GM18517 (cell line): ENCODE measurements around the gene DOLPP1.
"Not testable (repeated sequence)": the region's sequence is repeated elsewhere in the genome, so short reads cannot be mapped to it uniquely, and the experiment has no call there.

Experiments used
- ATAC-seq: cut with Tn5 transposase; IDR thresholded peaks from one replicate; pipeline ENCODE4 v1.9.1; 2021; ENCODE audit warnings: mild to moderate bottlenecking, moderate library complexity; ENCODE audit not compliant: unreplicated experiment

The DOLPP1 gene

GRCh38 chr9:129080601-129081387, at the start of gene DOLPP1:
DOLPP1 (plus strand) TSS chr9:129081111; CDS start chr9:129081132, 21 bp downstream.
- ATAC-seq, result peak; percentile 89

- ATAC-seq, result no peak
Measured at GRCh38 chr9:129031514-129031913, 49.4 kb upstream of the DOLPP1 start.

DNA sequence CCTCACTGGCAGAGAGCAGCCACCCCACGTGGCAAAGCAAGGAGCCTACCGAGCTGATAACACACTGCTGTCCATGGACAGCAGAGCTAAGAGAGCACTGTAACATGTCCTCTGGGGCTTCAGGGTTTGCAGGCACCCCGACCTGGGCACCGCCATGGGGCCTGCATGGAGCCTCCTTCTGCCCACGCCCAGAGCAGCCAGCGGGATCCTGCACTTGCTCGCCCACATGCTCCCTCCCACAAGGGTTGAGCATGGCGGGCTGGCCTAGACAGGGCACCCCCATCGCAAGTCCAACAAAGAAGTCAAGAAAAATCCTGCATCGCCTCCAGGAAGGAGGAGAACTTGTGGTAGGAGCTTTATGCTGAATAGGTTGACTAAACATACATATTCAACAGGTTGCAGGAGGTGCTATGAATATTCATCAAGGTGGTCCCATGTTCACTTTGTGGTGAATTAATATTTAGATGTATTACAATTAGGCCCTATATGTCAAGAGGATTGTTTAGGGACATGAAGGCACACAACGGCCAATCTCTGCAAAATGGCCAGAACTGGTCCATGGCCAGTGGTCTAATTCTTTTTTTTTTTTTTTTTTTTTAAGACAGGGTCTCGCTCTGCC, 48.3 kb upstream of the DOLPP1 start:
- no peak for ATAC-seq

GRCh38 chr9:129033216-129033615, 47.7 kb upstream of the DOLPP1 start:
- ATAC-seq, result no peak

- not testable (repeated sequence) for ATAC-seq
Measured at GRCh38 chr9:129035838-129036237, 45.1 kb upstream of the DOLPP1 start.

DNA sequence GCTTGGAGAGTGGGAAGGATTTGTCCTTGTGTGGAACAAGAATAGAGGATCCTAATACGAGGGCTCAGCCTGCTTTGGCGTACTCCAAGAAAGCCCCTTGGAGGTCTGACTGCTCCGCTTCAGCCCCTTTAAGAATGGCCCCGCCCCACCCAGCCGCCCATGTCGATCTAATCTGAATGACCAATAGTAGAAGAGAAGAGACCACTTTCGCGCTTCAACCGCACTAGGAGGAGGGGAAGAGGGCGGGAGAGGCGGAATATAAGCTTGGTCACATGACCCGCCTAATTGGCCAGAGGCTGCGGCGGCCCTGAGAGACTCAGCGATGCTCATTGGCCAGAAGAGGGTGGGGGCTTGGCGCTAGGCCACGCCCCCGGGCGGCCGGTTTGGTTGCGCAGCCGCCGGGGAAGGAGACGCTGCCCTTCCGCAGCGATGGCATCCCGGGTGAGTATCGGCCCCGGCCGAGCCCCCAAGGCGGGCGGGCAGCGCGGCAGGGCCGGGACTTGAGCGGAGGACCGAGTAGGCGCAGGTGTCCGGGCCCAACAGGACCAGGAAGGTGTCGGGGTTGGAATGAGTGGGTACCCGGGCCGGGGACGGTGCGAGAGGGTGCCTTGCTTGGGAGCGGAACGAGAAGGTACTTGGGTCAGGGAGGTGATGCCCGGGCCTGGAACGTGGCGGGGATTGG, 44.5 kb upstream of the DOLPP1 start, which contains the start of gene MIGA2:
Gene MIGA2 (plus strand): TSS at position 386 of the 682 bp plus-strand sequence. CDS start 3,969 bp downstream, outside the sequence.
- ATAC-seq, result peak; percentile 95

- ATAC-seq, result no peak
Measured at GRCh38 chr9:129036923-129037766, 43.8 kb upstream of the DOLPP1 start.

GRCh38 chr9:129037767-129038098, 43.2 kb upstream of the DOLPP1 start:
- ATAC-seq, result no peak

DNA sequence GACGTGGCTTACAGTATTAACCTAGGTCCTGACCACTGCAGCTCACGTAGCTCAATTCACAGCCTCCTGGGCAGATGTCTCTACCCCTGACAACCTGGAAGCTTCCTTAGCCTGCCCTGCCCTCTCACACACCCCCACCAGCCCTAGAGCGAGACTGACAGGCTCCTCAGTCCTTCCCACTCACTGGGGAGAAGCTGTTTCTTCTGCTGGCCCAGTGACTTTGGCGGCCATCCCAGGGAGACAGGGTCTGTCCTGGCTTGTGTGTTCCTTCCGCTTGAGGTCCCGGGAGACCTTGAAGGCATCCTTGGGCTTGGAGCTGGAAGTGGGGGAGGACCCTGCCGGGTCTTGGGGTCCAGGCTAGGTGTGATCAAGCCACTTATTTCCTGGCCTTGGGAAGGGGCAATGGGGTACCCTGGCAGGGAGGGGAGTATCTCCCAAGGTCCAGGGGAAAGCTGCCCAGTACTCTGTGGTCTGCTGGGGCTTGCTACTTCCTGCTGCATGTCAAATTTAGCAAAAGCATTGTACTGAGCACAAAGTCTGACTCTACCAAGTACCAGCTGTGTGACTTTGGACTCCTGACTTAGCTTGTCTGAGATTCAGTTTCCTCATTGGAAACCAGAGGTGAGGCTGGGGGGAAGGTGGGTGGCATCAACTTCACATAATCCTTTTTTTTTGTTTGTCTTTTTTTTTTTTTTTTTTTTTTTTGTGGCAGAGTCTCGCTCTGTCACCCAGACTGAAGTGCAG, 42.6 kb upstream of the DOLPP1 start:
- no peak for ATAC-seq

DNA sequence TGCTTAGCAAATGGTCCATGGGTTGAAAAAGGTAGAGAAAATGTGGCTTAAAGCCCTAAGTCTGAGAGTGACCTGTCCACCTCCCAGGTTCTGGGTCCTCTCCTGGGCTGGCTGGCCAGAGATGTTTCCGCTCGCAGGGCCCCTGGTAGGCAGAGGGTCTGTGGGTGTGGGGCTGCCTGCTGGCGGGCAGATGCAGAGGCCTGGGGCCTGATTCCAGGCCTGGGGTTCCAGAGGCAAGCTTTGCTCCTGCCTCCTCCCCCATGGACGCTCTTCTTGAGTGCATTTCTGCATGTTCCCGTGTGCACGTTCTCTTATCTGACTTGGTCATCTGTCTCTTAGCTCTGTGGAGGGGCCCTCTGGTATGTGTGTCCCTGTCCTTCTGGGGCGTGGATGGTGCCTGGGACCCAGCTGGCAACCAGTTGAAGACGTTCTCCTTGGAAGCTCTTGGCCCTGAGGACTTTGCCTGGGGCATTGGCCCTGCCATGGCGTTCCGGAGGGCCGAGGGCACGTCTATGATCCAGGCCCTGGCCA, 40.7 kb upstream of the DOLPP1 start:
- no peak for ATAC-seq

GRCh38 chr9:129042016-129042415, 38.9 kb upstream of the DOLPP1 start:
- ATAC-seq, result no peak

DNA sequence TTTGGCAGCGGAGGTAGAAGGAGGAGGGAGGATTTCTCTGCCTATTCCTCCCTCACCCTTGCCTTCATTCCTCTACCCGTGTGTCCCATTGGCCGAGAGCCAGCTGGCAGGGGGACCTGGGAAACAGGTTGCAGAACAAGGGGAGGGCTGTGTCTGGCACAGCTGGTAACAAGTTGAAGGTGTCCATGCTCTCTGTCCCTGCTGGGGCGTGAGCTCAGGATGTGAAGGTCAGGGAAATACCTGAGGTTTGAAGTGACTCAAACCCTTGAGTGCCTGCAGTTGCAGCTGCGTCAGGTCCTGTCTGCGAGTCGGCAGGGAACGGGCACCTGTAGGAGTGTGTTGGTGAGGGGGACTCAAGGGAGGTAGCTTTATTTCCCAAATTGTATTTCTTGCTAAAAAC, 28.3 kb upstream of the DOLPP1 start:
- ATAC-seq, result no peak

DNA sequence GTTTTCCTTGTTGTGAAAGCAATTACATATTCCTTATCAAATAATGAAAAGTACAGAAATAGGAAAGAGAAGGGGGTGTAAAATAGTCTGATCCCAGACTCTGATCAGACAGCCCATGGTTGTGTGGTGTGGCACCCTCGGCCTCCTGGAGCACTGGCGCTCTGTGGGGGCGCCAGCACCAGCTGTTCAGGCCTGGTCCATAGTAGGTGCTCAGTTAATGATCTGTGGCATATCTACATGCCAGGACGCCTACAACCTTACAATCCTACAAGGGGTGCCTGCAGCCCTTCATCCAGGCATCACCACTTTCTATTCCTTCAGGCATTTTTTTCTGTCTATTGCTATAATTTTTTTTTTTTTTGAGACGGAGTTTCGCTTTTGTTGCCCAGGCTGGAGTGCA, 27.9 kb upstream of the DOLPP1 start:
- no peak for ATAC-seq

DNA sequence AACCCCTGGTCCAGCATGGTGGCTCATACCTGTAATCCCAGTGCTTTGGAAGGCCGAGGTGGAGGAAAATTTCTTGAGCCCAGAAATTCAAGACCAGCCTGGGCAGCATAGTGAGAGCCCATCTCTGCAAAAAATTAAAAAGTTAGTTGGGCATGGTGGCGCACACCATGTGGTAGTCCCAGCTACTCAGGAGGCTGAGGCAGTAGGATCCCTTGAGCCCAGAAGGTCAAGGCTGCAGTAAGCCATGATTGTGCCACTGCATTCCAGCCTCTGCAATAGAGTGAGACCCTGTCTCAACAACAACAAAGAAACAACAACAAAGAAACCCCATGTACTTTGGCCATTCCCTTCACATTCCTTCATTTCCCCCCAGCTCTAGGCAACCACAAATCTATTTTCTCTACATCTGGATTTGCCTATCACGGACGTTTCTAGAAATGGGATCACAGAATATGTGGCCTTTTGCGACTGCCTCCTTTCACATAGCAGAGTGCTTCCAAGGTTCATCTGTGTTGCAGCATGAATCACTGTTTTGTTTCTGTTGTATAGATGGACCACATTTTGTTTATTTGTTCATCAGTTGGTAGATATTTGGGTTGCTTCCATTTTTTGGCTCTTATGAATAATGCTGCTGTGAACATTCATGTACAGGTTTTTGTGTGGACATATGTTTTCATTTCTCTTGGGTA, 26.6 kb upstream of the DOLPP1 start:
- no peak for ATAC-seq

- ATAC-seq, result no peak
Measured at GRCh38 chr9:129058965-129059795, 21.7 kb upstream of the DOLPP1 start.

DNA sequence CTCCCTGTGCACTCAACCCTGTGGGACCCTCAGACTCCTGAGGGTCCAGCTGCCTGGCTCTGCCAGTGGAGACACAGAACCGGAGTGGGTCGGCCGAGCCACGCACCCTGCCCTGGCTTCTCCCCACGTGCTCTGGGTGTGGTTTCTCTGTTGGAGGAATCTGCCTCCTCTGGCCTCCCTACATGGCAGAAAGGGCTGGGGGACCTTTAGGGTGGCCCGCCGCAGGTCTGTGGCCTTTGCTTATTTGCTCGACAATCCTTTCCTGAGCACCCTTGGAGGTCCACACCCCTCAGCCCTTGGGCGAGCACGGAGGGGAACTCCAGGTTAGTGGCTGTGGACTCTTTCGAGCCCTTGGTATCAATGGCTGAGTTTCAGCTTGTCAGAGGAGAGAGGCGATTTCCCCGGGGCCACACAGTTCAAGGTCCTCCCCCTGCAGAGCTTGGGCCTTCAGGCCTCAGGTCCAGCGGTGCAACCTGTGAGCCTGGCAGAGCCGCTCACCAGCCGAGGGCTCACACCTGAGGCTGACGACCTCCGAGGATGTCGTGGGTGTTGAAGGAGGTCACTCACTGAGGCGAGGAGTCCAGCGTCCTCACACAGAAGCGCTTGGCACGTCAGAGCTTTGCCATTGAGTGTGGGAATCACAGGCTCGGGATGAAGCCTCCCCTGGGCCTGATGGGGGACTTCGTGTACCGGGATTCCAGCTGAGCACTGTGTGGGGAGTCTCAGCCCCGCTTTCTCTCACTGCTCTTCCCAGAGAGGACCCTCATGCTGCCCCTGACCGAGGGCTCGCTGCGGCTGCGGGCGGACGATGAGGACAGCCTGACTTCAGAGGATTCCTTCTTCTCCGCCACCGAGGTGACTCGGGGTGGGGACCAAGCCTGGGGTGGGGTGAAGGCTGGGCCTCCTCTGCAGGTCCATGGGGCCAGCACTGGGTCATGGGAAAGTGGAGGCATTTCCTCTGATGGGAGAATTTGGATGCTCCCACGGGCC, 20.8 kb upstream of the DOLPP1 start:
- no peak for ATAC-seq

DNA sequence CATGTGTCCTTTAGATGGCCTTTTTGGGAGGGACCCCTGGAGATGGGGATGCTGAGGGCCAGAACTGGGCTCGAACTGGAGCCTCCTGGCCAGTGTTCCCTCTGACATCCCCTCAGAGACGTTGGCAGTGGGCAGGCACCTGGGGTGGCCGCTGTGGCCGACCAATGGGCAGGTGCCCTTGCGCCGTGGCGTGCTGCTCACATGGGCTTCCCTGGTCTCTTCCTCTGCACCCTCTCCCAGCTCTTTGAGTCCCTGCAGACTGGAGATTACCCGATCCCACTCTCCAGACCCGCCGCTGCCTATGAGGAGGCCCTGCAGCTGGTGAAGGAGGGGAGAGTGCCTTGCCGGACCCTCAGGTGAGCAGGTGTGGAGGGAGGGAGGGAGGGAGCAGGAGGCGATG, 19.9 kb upstream of the DOLPP1 start:
- no peak for ATAC-seq
